ENCODE measurements around the gene TRA2B. TPM values are rescaled to one million over a fixed set of nuclear protein-coding genes. Genes with fewer than 3 reads are reported as not detected.
A peak's percentile ranks its signal among the peaks of the same experiment; 100 is the strongest.

Gene TRA2B
- polyA plus RNA-seq, 1 experiment, result 216 TPM

DNA sequence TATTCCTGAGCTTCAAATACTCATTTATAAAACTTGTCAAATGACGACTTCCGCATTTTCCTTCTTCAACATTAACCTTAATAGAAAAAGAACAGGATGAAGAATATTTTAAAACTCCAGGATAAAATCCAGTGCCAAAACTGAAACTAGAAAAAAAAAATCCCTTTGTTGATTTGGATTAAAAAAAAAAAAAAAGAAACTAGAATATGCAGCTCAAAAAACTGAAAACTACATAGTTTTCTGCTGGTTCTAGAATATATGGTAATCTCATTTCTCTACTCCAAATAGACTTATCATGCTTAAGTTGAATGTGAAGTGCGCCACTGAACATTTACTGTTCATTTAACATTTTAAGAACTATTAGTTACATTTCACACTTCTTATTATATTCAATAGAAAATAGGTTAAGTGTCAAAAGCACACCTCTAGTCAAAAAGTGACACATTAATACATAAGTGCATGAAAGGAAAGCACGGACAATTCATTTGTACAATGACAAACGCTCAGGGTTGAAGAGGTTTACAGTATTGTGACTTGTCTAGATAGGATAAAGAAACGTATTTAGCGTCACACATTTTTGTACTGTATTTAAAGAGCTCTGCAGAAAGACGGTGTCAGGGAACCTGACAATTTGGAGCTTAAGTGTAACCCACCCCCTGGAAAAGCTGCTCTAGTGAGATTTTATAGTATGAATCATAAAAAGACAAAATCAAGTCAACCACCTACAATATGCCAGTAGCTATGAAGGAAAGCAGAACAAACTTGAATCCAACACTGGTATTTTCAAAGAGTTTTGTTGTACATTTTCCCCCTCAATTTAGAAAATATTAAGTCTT lies 5.8 kb downstream of the TRA2B start:
- TF ChIP-seq, protein P1, sequence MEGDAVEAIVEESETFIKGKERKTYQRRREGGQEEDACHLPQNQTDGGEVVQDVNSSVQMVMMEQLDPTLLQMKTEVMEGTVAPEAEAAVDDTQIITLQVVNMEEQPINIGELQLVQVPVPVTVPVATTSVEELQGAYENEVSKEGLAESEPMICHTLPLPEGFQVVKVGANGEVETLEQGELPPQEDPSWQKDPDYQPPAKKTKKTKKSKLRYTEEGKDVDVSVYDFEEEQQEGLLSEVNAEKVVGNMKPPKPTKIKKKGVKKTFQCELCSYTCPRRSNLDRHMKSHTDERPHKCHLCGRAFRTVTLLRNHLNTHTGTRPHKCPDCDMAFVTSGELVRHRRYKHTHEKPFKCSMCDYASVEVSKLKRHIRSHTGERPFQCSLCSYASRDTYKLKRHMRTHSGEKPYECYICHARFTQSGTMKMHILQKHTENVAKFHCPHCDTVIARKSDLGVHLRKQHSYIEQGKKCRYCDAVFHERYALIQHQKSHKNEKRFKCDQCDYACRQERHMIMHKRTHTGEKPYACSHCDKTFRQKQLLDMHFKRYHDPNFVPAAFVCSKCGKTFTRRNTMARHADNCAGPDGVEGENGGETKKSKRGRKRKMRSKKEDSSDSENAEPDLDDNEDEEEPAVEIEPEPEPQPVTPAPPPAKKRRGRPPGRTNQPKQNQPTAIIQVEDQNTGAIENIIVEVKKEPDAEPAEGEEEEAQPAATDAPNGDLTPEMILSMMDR (IDR thresholded peaks at IDR 0.05; ENCODE audit: low read depth, low read length), result no peak
- H3K4me3 ChIP-seq (ENCODE audit: low read depth, low read length), result peak overlapping the region; percentile 99
- ChIA-PET POLR2A (interaction anchor here (0.6 to 2.0 kb wide), 4 partner anchors 12 to 27 kb away, joined by 3 to 7 read pairs (median 5); no protein-coding TSS in a partner anchor), CTCF (interaction anchor here (0.6 to 10.3 kb wide), 4 partner anchors 12 to 364 kb away, joined by 3 to 99 read pairs (median 24); no protein-coding TSS in a partner anchor)
- no peaks in the 10 kb centered on the region for H3K9me3 ChIP-seq (ENCODE audit: control insufficient read depth, insufficient read depth, low read length)
- DNase-seq (ENCODE audit: low read depth, low spot score), result no peak
- H3K27me3 ChIP-seq (ENCODE audit: control insufficient read depth, insufficient read depth, low read length), result no peaks in the 10 kb centered on the region
- H3K27ac ChIP-seq (ENCODE audit: low read depth, low read length), result no peak overlapping the region

DNA sequence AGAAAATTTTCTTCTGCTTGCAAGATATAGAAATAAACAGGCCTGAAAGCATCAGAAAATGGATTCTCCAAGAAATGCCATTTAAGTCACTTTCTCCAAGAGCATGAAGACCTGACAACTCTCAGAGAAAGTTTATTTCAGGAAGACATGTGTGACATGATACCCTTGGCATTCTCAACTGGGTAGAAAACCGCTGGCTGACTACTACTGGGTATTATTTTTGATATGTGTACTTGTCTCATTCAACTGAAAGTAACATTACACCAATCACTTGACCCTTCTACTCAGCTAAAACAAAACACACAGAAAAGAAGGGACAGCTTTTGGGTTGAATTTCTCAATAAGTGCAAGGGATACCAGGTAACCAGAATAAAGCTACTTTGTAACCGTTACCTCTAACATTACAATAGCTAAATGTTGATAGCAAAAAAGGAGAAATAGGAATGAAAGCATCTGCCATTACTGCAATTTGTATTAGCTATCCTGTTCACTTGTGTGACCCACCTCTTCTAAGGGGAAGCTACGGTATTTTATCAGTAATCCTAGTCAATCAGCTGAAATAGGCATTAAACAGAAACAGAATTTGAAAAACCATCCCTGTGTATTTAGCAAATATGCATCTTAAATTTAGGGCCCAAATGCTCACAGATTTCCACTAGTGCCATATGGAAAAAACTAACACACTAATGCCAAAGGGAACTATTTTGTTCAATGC lies 7.3 kb downstream of the TRA2B start:
- CTCF ChIA-PET, result interaction anchor here (0.6 to 10.3 kb wide), 3 partner anchors 13 to 270 kb away, joined by 3 to 99 read pairs (median 42); partner anchors contain the start of gene IGF2BP2
- Histone ChIP-seq H3K4me3 (ENCODE audit: low read depth, low read length) (peak overlapping the region; percentile 0; the same call in 1 of the 2 replicates), H3K27me3 (ENCODE audit: control insufficient read depth, insufficient read depth, low read length) (no peaks in the 10 kb centered on the region), H3K9me3 (ENCODE audit: control insufficient read depth, insufficient read depth, low read length) (no peaks in the 10 kb centered on the region), H3K27ac (ENCODE audit: low read depth, low read length) (no peak overlapping the region)
- no peak for DNase-seq (ENCODE audit: low read depth, low spot score)
- POLR2A ChIA-PET, result interaction anchor here (1.1 to 2.0 kb wide), 2 partner anchors 16 to 18 kb away, joined by 3 to 6 read pairs; no protein-coding TSS in a partner anchor
- TF ChIP-seq, protein P1 (IDR thresholded peaks at IDR 0.05; ENCODE audit: low read depth, low read length), result no peak

DNA sequence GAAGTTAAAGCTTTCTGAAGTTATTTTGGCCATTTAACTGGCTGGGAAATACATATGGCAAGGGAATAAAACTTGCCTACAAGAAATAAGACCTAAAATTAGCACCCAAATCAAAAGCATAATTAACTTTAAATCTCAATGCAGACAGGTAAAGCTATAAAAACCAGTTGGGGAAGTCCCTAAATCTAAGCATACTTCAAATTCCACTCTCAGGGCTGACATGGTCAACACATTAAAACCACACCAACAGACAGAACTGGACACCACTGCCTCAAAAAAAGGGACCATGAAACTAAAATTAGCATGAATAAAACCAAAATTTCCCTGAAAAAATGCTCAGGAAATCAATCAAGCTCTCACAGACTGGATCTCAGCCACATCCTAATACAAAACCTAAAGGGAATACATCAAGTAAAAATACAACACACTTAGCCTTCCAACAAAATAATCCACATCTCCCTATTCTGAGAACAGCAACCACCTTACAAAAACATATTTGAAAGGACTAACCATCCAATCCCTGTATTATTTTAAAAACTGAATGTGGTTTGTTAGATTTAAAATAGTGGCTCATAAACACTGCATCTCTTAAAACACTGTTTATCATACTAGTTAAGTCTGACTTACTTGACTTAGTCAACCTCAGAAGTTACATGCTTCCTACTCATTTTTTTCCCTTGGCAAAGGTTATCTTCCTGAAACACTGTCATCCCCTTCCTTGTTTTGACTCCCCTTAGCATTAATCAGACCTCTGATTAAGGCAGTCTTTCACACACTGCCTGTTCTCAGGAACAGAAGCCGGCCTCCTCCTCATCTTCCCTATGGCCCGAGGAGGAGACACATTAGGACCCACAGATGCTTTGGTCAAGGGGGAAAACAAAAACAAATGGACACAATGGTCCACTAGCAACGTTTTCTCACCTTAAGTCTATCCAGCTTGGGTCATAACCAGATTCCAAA lies 8.3 kb downstream of the TRA2B start:
- Histone ChIP-seq H3K27me3 (ENCODE audit: control insufficient read depth, insufficient read depth, low read length) (no peaks in the 10 kb centered on the region), H3K9me3 (ENCODE audit: control insufficient read depth, insufficient read depth, low read length) (no peaks in the 10 kb centered on the region), H3K27ac (ENCODE audit: low read depth, low read length) (no peak overlapping the region), H3K4me3 (ENCODE audit: low read depth, low read length) (peak overlapping the region; percentile 3)
- no peak for DNase-seq (ENCODE audit: low read depth, low spot score)
- ChIA-PET POLR2A (interaction anchor here (4.9 kb wide), 1 partner anchor 8 kb away, joined by 26 read pairs; the partner anchor contains the start of gene TRA2B), CTCF (interaction anchor here (1.0 to 10.3 kb wide), 3 partner anchors 15 to 269 kb away, joined by 9 to 99 read pairs (median 38); no protein-coding TSS in a partner anchor)
- TF ChIP-seq, protein P1 (IDR thresholded peaks at IDR 0.05; ENCODE audit: low read depth, low read length), result no peak

DNA sequence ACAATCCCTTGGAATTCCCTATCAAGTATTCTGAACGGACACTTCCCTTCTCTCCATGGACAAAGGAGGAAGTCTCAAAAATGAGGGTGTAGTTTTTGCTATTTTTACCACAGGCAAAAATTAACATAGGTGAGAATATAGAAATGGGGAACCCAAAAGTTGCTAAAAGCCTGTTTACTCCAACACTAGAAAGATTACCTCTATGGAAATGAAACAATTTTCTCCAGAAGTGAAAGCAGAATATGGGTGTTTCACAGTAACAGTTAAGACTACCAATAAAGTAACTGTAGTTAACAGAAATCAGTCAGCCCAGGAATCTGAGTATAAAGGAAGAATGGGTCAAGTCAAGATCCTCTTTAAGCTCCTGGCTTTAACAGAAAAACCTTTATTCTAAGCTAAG lies 9.3 kb downstream of the TRA2B start:
- TF ChIP-seq, protein P1 (IDR thresholded peaks at IDR 0.05; ENCODE audit: low read depth, low read length), result no peak
- ChIA-PET POLR2A (interaction anchor here (4.9 kb wide), 1 partner anchor 9 kb away, joined by 26 read pairs; the partner anchor contains the start of gene TRA2B), CTCF (interaction anchor here (0.8 to 10.3 kb wide), 5 partner anchors 9 to 268 kb away, joined by 4 to 99 read pairs (median 9); no protein-coding TSS in a partner anchor)
- Histone ChIP-seq H3K27me3 (ENCODE audit: control insufficient read depth, insufficient read depth, low read length) (no peaks in the 10 kb centered on the region), H3K4me3 (ENCODE audit: low read depth, low read length) (no peak overlapping the region), H3K9me3 (ENCODE audit: control insufficient read depth, insufficient read depth, low read length) (no peaks in the 10 kb centered on the region), H3K27ac (ENCODE audit: low read depth, low read length) (no peak overlapping the region)
- DNase-seq (ENCODE audit: low read depth, low spot score), result no peak
